Cardiac muscle cell (in vitro differentiated cells and primary cell): Measurements from ENCODE around the gene IFNL3. TPM values are rescaled to one million over a fixed set of nuclear protein-coding genes. Genes with fewer than 3 reads are reported as not detected.

ENCODE experiments used
- DNase-seq, 2 donors: peaks; one replicate each; pipeline versions ENCODE4 v3.0.0 to v3.0.0-alpha.2; 2010 to 2017; ENCODE audit warnings: low read depth in 1 of 2, low spot score in 1 of 2
- H3K27ac ChIP-seq: fragments of 200-600 bp; sonication (generic); 2 replicates; pipeline ENCODE4 v1.5.1; 2016
- H3K27me3 ChIP-seq: fragments of 200-600 bp; sonication (generic); 2 replicates; pipeline ENCODE4 v1.6.0; 2016; ENCODE audit warnings: control low read depth
- H3K36me3 ChIP-seq: fragments of 200-600 bp; sonication (generic); 2 replicates; pipeline ENCODE4 v1.5.1; 2016; ENCODE audit warnings: control low read depth
- H3K4me1 ChIP-seq: fragments of 200-600 bp; sonication (generic); 2 replicates; pipeline ENCODE4 v1.8.1; 2017; ENCODE audit warnings: low read depth, mild to moderate bottlenecking, mixed run types
- H3K4me3 ChIP-seq: fragments of 200-600 bp; sonication (generic); 2 replicates; pipeline ENCODE4 v1.5.1; 2016; ENCODE audit warnings: mild to moderate bottlenecking
- H3K9me3 ChIP-seq: fragments of 200-600 bp; sonication (generic); 2 replicates; pipeline ENCODE4 v1.5.1; 2017; ENCODE audit warnings: low read depth, mild to moderate bottlenecking, control low read depth
- polyA plus RNA-seq: library from polyadenylated mRNA; unstranded; fragments of >200 nt; fragmentation: Nextera tagmentation; extraction: Ambion mirVana; gene quantifications from 2 replicates; pipeline ENCODE4 v1.2.1, GENCODE V29; 2016
- total RNA-seq: library from RNA; depleted of rRNA; stranded (reverse); fragments of >200 nt; gene quantifications from 2 replicates; pipeline ENCODE4 v1.2.3, GENCODE V29; 2016
- TF ChIP-seq, protein P1 (sequence below): IDR thresholded peaks from 2 replicates; pipeline ENCODE4 v1.5.1; 2012; ENCODE audit warnings: low read depth, mild to moderate bottlenecking, low read length

The IFNL3 gene
- total and polyA plus RNA-seq, 2 experiments from 2014 or later: not detected

DNA sequence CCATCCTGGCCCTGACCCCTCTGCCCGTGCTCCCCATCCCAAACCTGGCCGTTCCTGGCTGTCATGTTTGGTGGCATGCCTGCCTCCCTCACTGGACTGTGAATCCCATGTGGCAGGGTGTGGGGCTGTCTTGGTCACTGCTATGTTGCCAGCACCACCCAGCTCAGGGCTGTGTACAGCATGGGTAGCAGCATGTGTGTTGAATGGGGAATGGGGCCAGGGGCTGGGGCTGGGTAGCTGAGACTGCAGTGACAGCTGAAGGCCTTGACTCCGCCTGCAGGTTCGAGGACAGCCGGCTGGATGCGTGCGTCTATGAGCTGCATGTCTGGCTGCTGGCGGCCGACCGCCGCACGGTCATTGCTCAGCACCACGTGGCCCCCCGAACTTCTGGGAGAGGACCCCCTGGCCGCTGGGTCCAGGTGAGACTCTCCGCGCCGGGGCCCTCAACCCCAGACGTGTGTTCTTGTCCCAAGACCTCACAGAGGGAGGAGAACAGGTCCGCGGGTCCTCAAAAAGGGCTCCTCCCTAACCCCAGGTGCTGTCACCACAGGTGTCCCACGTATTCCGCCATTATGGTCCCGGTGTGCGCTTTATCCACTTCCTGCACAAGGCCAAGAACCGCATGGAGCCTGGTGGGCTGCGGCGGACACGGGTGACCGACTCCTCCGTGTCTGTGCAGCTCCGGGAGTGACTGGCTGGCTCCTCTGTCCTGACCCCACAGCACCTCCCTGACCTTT is 44.6 kb downstream of the IFNL3 start:
- H3K4me3 ChIP-seq: no peak overlapping the region
- H3K27me3 ChIP-seq: peaks cover 16% of the 10 kb centered on the region
- DNase-seq: no peak
- no peaks in the 10 kb centered on the region for H3K36me3 ChIP-seq
- H3K9me3 ChIP-seq: no peaks in the 10 kb centered on the region
- H3K4me1 ChIP-seq: no peaks in the 10 kb centered on the region
- TF ChIP-seq, protein P1, sequence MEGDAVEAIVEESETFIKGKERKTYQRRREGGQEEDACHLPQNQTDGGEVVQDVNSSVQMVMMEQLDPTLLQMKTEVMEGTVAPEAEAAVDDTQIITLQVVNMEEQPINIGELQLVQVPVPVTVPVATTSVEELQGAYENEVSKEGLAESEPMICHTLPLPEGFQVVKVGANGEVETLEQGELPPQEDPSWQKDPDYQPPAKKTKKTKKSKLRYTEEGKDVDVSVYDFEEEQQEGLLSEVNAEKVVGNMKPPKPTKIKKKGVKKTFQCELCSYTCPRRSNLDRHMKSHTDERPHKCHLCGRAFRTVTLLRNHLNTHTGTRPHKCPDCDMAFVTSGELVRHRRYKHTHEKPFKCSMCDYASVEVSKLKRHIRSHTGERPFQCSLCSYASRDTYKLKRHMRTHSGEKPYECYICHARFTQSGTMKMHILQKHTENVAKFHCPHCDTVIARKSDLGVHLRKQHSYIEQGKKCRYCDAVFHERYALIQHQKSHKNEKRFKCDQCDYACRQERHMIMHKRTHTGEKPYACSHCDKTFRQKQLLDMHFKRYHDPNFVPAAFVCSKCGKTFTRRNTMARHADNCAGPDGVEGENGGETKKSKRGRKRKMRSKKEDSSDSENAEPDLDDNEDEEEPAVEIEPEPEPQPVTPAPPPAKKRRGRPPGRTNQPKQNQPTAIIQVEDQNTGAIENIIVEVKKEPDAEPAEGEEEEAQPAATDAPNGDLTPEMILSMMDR: no peak
- no peak overlapping the region for H3K27ac ChIP-seq

DNA sequence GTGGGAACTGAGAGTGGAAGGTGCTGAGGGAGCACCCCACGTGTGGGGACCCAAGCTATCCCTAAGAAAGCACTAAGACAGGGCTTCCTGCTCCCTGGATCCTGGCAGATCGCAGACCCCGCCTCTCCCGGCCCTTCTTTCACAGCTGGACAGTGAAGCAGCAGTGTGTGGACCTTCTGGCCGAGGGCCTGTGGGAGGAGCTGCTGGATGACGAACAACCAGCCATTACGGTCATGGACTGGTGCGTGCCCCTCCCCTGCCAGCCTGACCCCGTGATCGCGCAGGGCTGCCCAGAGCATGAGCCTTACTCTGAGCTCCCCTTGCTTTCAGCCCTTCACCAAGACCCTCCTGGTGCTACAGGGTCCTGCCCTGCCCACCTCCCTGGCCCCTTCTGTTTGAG is 45.8 kb downstream of the IFNL3 start:
- H3K9me3 ChIP-seq: no peaks in the 10 kb centered on the region
- no peak overlapping the region for H3K4me3 ChIP-seq
- H3K4me1 ChIP-seq: no peaks in the 10 kb centered on the region
- no peak overlapping the region for H3K27ac ChIP-seq
- TF ChIP-seq, protein P1: no peak
- H3K27me3 ChIP-seq: peaks cover 16% of the 10 kb centered on the region
- DNase-seq: peak; percentile 41 to 81
- no peaks in the 10 kb centered on the region for H3K36me3 ChIP-seq

DNA sequence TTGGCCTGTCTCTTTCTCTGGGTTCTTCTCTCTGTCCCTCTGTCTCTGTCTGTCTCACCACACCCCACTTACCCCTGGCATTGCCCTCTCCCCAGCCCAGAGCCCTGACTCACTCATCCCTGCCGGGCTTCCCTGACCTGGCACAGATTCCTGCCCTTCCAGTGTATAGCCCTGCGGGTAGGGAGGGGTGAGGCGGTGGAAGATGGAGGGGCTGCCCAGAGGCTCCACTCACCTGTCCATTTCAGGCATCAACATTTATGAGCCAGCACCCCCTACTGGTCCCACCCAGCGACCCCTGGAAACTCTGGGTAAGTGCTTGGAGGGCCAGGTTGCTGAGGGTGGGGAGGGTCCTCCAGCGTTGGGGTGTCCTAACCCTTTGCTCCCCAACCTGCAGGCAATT is 47.0 kb downstream of the IFNL3 start:
- TF ChIP-seq, protein P1: no peak
- DNase-seq: no peak
- H3K4me3 ChIP-seq: no peak overlapping the region
- H3K27me3 ChIP-seq: peaks cover 16% of the 10 kb centered on the region
- no peak overlapping the region for H3K27ac ChIP-seq
- no peaks in the 10 kb centered on the region for H3K9me3 ChIP-seq
- no peaks in the 10 kb centered on the region for H3K4me1 ChIP-seq
- H3K36me3 ChIP-seq: no peaks in the 10 kb centered on the region

DNA sequence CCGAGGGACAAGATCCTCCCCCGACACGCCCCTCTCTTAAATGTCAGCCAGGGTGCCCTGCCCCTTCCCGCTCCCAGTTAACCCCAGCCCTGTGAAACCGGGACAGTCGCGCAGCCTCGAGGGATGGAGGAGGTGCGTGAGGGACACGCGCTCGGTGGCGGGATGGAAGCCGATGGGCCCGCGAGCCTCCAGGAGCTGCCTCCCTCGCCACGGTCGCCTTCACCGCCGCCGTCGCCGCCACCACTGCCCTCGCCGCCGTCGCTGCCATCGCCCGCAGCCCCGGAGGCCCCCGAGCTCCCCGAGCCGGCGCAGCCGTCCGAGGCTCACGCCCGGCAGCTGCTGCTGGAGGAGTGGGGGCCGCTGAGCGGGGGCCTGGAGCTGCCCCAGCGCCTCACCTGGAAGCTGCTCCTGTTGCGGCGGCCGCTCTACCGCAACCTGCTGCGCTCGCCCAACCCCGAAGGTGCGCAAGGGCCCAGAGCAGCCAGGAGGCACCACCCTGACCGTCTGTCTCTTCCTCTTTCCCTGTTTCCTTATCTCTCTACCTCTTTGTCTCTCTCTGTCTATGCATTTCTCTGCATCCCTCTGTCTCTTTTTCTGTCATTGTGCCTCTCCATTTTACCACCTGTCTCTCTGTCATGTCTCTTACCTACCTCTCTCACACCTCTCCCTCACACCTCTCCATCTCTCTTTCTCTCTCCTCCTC is 47.8 kb downstream of the IFNL3 start, which contains the start of gene NCCRP1:
Gene NCCRP1, plus strand, starts transcription at position 105 of the 703 bp plus-strand sequence. Its CDS starts 19 bp downstream, at position 124.
- no peaks in the 10 kb centered on the region for H3K36me3 ChIP-seq
- H3K4me1 ChIP-seq: no peaks in the 10 kb centered on the region
- no peaks in the 10 kb centered on the region for H3K9me3 ChIP-seq
- peaks cover 16% of the 10 kb centered on the region for H3K27me3 ChIP-seq
- TF ChIP-seq, protein P1: no peak
- H3K4me3 ChIP-seq: peak within 1 kb of the TSS; percentile 31
- DNase-seq: peak in 1 of 2 donors; percentile 52
- no peak within 1 kb of the TSS for H3K27ac ChIP-seq

DNA sequence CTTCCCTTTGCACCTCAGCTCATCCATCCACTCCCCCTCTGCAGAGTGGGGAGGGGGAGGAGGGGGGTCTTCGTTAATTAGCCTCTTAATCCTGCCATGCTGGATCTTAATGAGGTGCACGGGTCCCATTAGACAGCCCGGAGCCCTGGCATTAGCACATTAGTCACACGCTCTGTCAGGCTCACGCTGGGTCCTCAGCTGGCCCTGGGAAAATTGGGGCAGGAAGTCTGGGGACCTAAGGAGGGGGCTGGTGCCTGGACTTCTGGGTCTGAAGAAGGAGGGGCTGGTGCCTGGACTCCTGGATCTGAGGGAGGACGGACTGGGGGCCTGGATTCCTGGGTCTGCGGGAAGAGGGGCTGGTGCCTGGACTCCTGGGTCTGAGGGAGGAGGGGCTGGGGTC is 48.5 kb downstream of the IFNL3 start:
- Histone ChIP-seq H3K27ac (no peak overlapping the region), H3K36me3 (no peaks in the 10 kb centered on the region), H3K9me3 (no peaks in the 10 kb centered on the region), H3K27me3 (peaks cover 16% of the 10 kb centered on the region), H3K4me1 (no peaks in the 10 kb centered on the region), H3K4me3 (peak overlapping the region; percentile 31)
- TF ChIP-seq, protein P1: no peak
- no peak for DNase-seq
